HFFc6 (cell line): ENCODE results near the gene CENPM. TPM values are rescaled to one million over a fixed set of nuclear protein-coding genes. Genes with fewer than 3 reads are reported as not detected.
"Not testable (repeated sequence)": the region's sequence is repeated elsewhere in the genome, so short reads cannot be mapped to it uniquely, and the experiment has no call there.

Source experiments
- DNase-seq: peaks from one replicate; pipeline ENCODE4 v3.0.0-alpha.2; 2018
- H3K27ac Mint-ChIP-seq: 2 replicates; pipeline ENCODE4 v1.8.0; 2020; ENCODE audit warnings: mild to moderate bottlenecking, mixed read lengths
- H3K27me3 Mint-ChIP-seq: 2 replicates; pipeline ENCODE4 v1.8.0; 2021; ENCODE audit warnings: mild to moderate bottlenecking, moderate library complexity, mixed read lengths; ENCODE audit not compliant: insufficient read depth
- H3K36me3 Mint-ChIP-seq: 2 replicates; pipeline ENCODE4 v1.8.0; 2021; ENCODE audit warnings: low read depth, mixed read lengths
- H3K4me1 Mint-ChIP-seq: 2 replicates; pipeline ENCODE4 v1.8.0; 2020; ENCODE audit warnings: low read depth, mixed read lengths
- H3K4me3 Mint-ChIP-seq: 2 replicates; pipeline ENCODE4 v1.8.0; 2020; ENCODE audit warnings: mild to moderate bottlenecking, moderate library complexity, mixed read lengths
- H3K9me3 Mint-ChIP-seq: 2 replicates; pipeline ENCODE4 v1.8.0; 2020; ENCODE audit warnings: mild to moderate bottlenecking, mixed read lengths
- total RNA-seq, 6 experiments: library from RNA; stranded (reverse); fragmentation: NEBNext Ultra II Directional; extraction: Animal tissue kit (Norgen Biotek cat#: 25700); gene quantifications; 2 replicates in 1 of 6; 3 replicates in 5 of 6; pipeline ENCODE4 v1.2.3, GENCODE V29; 2021
- TF ChIP-seq, protein P1 (sequence below): fragments of 200-600 bp; sonication (generic); IDR thresholded peaks from 2 replicates; pipeline ENCODE4 v1.5.0; 2021; ENCODE audit warnings: antibody characterized with exemption, mild to moderate bottlenecking

Gene CENPM
- total RNA-seq, 6 experiments from 2014 or later = 15.6 to 29.4 (median 26.3) TPM

DNA sequence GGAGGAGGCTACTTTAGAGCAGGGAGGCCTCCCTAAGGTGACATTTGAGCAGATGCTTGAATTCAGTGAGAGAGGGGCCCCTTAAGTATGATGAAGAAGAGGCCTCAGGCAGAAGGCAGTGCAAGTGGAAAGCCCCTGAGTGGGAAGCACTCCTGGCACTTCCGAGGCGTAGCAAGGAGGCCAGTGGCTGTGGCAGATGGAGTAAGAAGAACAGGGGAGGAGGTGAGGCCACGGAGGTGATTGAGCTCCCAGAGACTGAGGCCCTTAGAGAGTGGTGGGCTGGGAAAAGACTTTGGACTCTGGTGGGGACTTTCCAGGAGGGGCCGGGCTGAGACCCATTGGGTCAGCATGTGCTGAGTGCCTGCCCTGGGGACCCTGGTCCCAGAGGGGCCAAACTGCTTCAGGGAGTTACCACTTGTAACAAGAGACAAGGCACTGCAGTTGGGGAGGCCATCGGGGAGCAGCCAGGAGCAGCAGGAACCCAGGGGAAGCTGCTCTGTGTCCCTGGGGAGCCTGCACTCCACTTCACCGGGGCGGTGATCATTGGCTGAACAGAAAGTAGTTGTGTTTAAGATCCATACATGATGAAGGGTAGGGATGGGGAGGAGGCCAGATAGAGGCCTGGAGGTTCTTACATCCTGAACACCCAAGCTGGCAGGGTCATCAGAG, 2.5 kb upstream of the CENPM start:
- DNase-seq = no peak
- TF ChIP-seq, protein P1, sequence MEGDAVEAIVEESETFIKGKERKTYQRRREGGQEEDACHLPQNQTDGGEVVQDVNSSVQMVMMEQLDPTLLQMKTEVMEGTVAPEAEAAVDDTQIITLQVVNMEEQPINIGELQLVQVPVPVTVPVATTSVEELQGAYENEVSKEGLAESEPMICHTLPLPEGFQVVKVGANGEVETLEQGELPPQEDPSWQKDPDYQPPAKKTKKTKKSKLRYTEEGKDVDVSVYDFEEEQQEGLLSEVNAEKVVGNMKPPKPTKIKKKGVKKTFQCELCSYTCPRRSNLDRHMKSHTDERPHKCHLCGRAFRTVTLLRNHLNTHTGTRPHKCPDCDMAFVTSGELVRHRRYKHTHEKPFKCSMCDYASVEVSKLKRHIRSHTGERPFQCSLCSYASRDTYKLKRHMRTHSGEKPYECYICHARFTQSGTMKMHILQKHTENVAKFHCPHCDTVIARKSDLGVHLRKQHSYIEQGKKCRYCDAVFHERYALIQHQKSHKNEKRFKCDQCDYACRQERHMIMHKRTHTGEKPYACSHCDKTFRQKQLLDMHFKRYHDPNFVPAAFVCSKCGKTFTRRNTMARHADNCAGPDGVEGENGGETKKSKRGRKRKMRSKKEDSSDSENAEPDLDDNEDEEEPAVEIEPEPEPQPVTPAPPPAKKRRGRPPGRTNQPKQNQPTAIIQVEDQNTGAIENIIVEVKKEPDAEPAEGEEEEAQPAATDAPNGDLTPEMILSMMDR = no peak
- H3K4me3 Mint-ChIP-seq = no peak overlapping the region
- peaks cover 4% of the 10 kb centered on the region; the same call in 1 of the 2 replicates for H3K36me3 Mint-ChIP-seq
- H3K4me1 Mint-ChIP-seq = peaks cover 17% of the 10 kb centered on the region
- no peaks in the 10 kb centered on the region for H3K9me3 Mint-ChIP-seq
- no peak overlapping the region for H3K27ac Mint-ChIP-seq
- H3K27me3 Mint-ChIP-seq = peaks cover 2% of the 10 kb centered on the region

DNA sequence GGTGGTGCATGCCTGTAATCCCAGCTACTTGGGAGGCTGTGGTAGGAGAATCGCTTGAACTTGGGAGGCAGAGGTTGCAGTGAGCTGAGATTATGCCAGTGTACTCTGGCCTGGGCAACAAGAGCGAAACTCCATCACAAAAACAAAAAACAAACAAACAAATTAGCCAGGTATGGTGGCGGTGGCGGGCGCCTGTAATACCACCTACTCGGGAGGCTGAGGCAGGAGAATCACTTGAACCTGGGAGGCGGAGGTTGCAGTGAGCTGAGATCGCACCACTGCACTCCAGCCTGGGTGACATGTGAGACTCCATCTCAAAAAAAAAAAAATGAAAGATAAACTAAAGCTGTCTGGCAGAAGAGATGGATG, 2.0 kb upstream of the CENPM start:
- not testable (repeated sequence) for H3K27me3 Mint-ChIP-seq, H3K9me3 Mint-ChIP-seq, H3K27ac Mint-ChIP-seq, H3K36me3 Mint-ChIP-seq, DNase-seq, H3K4me3 Mint-ChIP-seq
- peaks cover 20% of the 10 kb centered on the region for H3K4me1 Mint-ChIP-seq

DNA sequence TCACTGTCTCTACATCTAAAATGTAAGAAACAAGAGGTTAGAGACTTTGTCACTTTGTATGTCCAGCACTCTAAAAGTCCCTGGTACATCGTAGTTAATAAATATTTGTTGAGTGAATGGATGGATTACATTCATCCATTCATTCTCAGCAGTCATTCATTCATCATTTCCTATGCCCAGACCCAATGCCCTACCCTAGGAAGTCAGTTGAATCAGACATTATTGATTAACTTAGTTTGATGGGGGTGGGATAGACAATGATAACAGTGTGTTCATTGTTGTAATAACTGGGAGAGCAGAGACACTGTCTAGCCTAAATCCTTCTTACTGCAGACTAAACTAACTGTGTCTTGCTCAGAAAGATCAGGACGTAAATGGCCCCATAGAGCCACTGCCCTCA, 1.2 kb upstream of the CENPM start:
- Mint-ChIP-seq H3K36me3 (peaks cover 9% of the 10 kb centered on the region; the same call in 1 of the 2 replicates), H3K9me3 (no peaks in the 10 kb centered on the region), H3K27me3 (peaks cover 2% of the 10 kb centered on the region), H3K4me3 (no peak overlapping the region), H3K27ac (no peak overlapping the region), H3K4me1 (peaks cover 28% of the 10 kb centered on the region)
- TF ChIP-seq, protein P1 = no peak
- no peak for DNase-seq

GRCh38 chr22:41947424-41948080, 600 bp upstream of the CENPM start:
- Mint-ChIP-seq H3K9me3 (no peaks in the 10 kb centered on the region), H3K4me1 (peaks cover 29% of the 10 kb centered on the region), H3K4me3 (peak overlapping the region; percentile 94), H3K27me3 (peaks cover 2% of the 10 kb centered on the region), H3K36me3 (peaks cover 9% of the 10 kb centered on the region; the same call in 1 of the 2 replicates), H3K27ac (peak overlapping the region; percentile 88; the same call in 1 of the 2 replicates)
- TF ChIP-seq, protein P1 = no peak
- DNase-seq = no peak

- Mint-ChIP-seq H3K36me3 (peaks cover 9% of the 10 kb centered on the region; the same call in 1 of the 2 replicates), H3K9me3 (no peaks in the 10 kb centered on the region), H3K27me3 (no peaks in the 10 kb centered on the region), H3K27ac (peak overlapping the region; percentile 52), H3K4me3 (0 out of 2 replicates have a peak overlapping the region, but pooled peaks have one; percentile 14), H3K4me1 (peaks cover 59% of the 10 kb centered on the region)
- TF ChIP-seq, protein P1 = no peak
- peak; percentile 33 for DNase-seq
Observed at GRCh38 chr22:41943661-41944209, 3.2 kb downstream of the CENPM start.
